A549 (cell line): Measurements from ENCODE around the gene FRMD6. TPM values are rescaled to one million over a fixed set of nuclear protein-coding genes. Genes with fewer than 3 reads are reported as not detected.

Experiments used
- ATAC-seq, 2 experiments: fragments of 200-7000 bp in 1 of 2; fragments of >200 bp in 1 of 2; cut with Nextera tagmentation in 1 of 2; cut with Tn5 transposase in 1 of 2; 3 replicates each; pipeline versions ENCODE4 v1.8.0 to v1.9.1; 2018 to 2020; ENCODE audit warnings: mild to moderate bottlenecking in 1 of 2, moderate library complexity in 1 of 2
- CTCF ChIA-PET: fragments of 300-600 bp; sonication (Branson Sonifier 250); formaldehyde crosslinking; extraction: SDS; loops from one replicate; lab custom pipeline; 2021; ENCODE audit warnings: antibody characterized with exemption, inconsistent platforms; lab: Yijun Ruan, JAX
- POLR2A ChIA-PET: fragments of 350-600 bp; formaldehyde crosslinking; extraction: SDS; loops from one replicate; lab custom pipeline; 2021; ENCODE audit warnings: antibody characterized with exemption, inconsistent platforms; lab: Yijun Ruan, JAX
- DNase-seq, 2 experiments: peaks; one replicate each; pipeline versions ENCODE4 v3.0.0 to v3.0.0-alpha.2; 2011 to 2016; ENCODE audit warnings: low read depth in 1 of 2, low spot score in 1 of 2
- FAIRE-seq: peaks from 2 replicates; lab custom pipeline; 2011; peaks lifted over from hg19 to GRCh38; lab: Jason Lieb, UNC
- H3K27ac ChIP-seq, 2 experiments: fragments of >200 bp; sonication (Bioruptor Twin); formaldehyde crosslinking; 3 replicates each; pipeline ENCODE4 v1.5.1; 2016 to 2017
- H3K4me1 ChIP-seq: fragments of >200 bp; sonication (Bioruptor Twin); formaldehyde crosslinking; 3 replicates; pipeline ENCODE4 v1.6.1; 2016
- H3K4me2 ChIP-seq: fragments of >200 bp; sonication (Bioruptor Twin); formaldehyde crosslinking; 3 replicates; pipeline ENCODE4 v1.6.1; 2016
- H3K4me3 ChIP-seq: fragments of >200 bp; sonication (Bioruptor Twin); formaldehyde crosslinking; 3 replicates; pipeline ENCODE4 v1.5.1; 2016
- H3K9me3 ChIP-seq: fragments of >200 bp; sonication (Bioruptor Twin); formaldehyde crosslinking; 3 replicates; pipeline ENCODE4 v1.6.1; 2016
- BHLHE40 ChIP-seq: IDR thresholded peaks from 2 replicates; pipeline ENCODE4 v1.6.1; 2012; ENCODE audit warnings: low read depth, low read length, inconsistent platforms
- CBX8 ChIP-seq: fragments of 200-600 bp; sonication (generic); IDR thresholded peaks from 2 replicates; pipeline ENCODE4 v1.6.1; 2016
- CEBPB ChIP-seq, 2 experiments: fragments of >200 bp in 1 of 2; sonication (Bioruptor Twin) in 1 of 2; formaldehyde crosslinking in 1 of 2; IDR thresholded peaks; 2 replicates each; pipeline ENCODE4 v1.6.1; 2012 to 2016
- CHD2 ChIP-seq: fragments of 150-350 bp; IDR thresholded peaks from 2 replicates; pipeline ENCODE4 v1.6.1; 2014; ENCODE audit warnings: low read length; ENCODE audit not compliant: partially characterized antibody
- CHD4 ChIP-seq: fragments of 200-600 bp; sonication (generic); IDR thresholded peaks from 2 replicates; pipeline ENCODE4 v1.6.1; 2016; ENCODE audit warnings: antibody characterized with exemption, mild to moderate bottlenecking, borderline replicate concordance
- EHF ChIP-seq: fragments of 250-450 bp; sonication (Bioruptor Pico); IDR thresholded peaks from 2 replicates; pipeline ENCODE4 v1.5.0; 2020; ENCODE audit warnings: mild to moderate bottlenecking
- EP300 ChIP-seq, 2 experiments: fragments of >200 bp; sonication (Bioruptor Twin); formaldehyde crosslinking; IDR thresholded peaks; 2 replicates in 1 of 2; 3 replicates in 1 of 2; pipeline ENCODE4 v1.6.1; 2016 to 2017
- FOSL2 ChIP-seq, 2 experiments: fragments of 450-650 bp in 1 of 2; fragments of >200 bp in 1 of 2; sonication (Bioruptor Twin) in 1 of 2; formaldehyde crosslinking; IDR thresholded peaks; 2 replicates each; pipeline versions ENCODE4 v1.5.0 to v1.6.1; 2016 to 2020; ENCODE audit warnings: mild to moderate bottlenecking in 1 of 2, moderate library complexity in 1 of 2
- FOXS1 ChIP-seq: fragments of 250-450 bp; sonication (Bioruptor Pico); IDR thresholded peaks from 2 replicates; pipeline ENCODE4 v1.5.0; 2020; ENCODE audit warnings: mild to moderate bottlenecking, moderate library complexity
- HDAC2 ChIP-seq: fragments of 200-600 bp; sonication (generic); IDR thresholded peaks from 2 replicates; pipeline ENCODE4 v1.6.1; 2016
- HOXA7 ChIP-seq: fragments of 250-450 bp; sonication (Bioruptor Pico); IDR thresholded peaks from 2 replicates; pipeline ENCODE4 v1.5.0; 2020; ENCODE audit warnings: mild to moderate bottlenecking, moderate library complexity
- HOXB5 ChIP-seq: fragments of 250-450 bp; sonication (Bioruptor Pico); IDR thresholded peaks from 2 replicates; pipeline ENCODE4 v1.5.0; 2020; ENCODE audit warnings: mild to moderate bottlenecking, moderate library complexity
- KDM1A ChIP-seq: fragments of 200-600 bp; sonication (generic); IDR thresholded peaks from 2 replicates; pipeline ENCODE4 v1.6.1; 2016; ENCODE audit warnings: low read depth, mild to moderate bottlenecking
- NPAS2 ChIP-seq: fragments of 250-450 bp; sonication (Bioruptor Pico); IDR thresholded peaks from 2 replicates; pipeline ENCODE4 v1.8.0; 2022; ENCODE audit warnings: mild to moderate bottlenecking, moderate library complexity, borderline replicate concordance
- NR3C1 ChIP-seq: fragments of >200 bp; sonication (Bioruptor Twin); formaldehyde crosslinking; IDR thresholded peaks from 3 replicates; pipeline ENCODE4 v1.6.1; 2017
- PHF8 ChIP-seq: fragments of 200-600 bp; sonication (generic); IDR thresholded peaks from 2 replicates; pipeline ENCODE4 v1.6.1; 2016; ENCODE audit warnings: low read depth, mild to moderate bottlenecking, antibody characterized with exemption, moderate library complexity, borderline replicate concordance
- POLR2A ChIP-seq: IDR thresholded peaks from 2 replicates; pipeline ENCODE4 v1.6.1; 2012; ENCODE audit warnings: mild to moderate bottlenecking, low read length
- RARB ChIP-seq: fragments of 250-450 bp; sonication (Bioruptor Pico); IDR thresholded peaks from 2 replicates; pipeline ENCODE4 v1.8.0; 2021; ENCODE audit warnings: mild to moderate bottlenecking, moderate library complexity
- SREBF2 ChIP-seq: fragments of 450-650 bp; IDR thresholded peaks from 2 replicates; pipeline ENCODE4 v1.6.1; 2014; ENCODE audit warnings: mild to moderate bottlenecking, moderate library complexity
- TFCP2L1 ChIP-seq: fragments of 250-450 bp; sonication (Bioruptor Pico); IDR thresholded peaks from 2 replicates; pipeline ENCODE4 v1.5.0; 2021; ENCODE audit warnings: mild to moderate bottlenecking
- ZC3H11A ChIP-seq: fragments of 450-650 bp; IDR thresholded peaks from 2 replicates; pipeline ENCODE4 v1.6.1; 2014; ENCODE audit warnings: antibody characterized with exemption, mild to moderate bottlenecking
- ZFP36 ChIP-seq: fragments of 450-650 bp; IDR thresholded peaks from 2 replicates; pipeline ENCODE4 v1.6.1; 2014; ENCODE audit warnings: borderline replicate concordance; ENCODE audit not compliant: partially characterized antibody
- ZSCAN20 ChIP-seq: fragments of 250-450 bp; sonication (Bioruptor Pico); IDR thresholded peaks from 2 replicates; pipeline ENCODE4 v1.8.0; 2022; ENCODE audit warnings: mild to moderate bottlenecking, moderate library complexity
- WGBS: methylation state at CpG from one replicate; pipeline ENCODE4 v1.1.6; 2017; ENCODE audit errors: missing lambda C conversion rate; 5-methylcytosine and 5-hydroxymethylcytosine counted together
- polyA plus RNA-seq, 4 experiments: library from polyadenylated mRNA; depleted of rRNA in 3 of 4; stranded (reverse); fragments of >200 nt; fragmentation: RNase III in 1 of 4; extraction: RNeasy Plus Mini Kit Qiagen cat#74134 plus additional on column Dnase treatment in 1 of 4; gene quantifications; 2 replicates in 3 of 4; 3 replicates in 1 of 4; pipeline ENCODE4 v1.2.3, GENCODE V29; 2011 to 2017
- TF ChIP-seq, protein P1 (sequence below): IDR thresholded peaks from 2 replicates; pipeline ENCODE4 v1.6.1; 2012; ENCODE audit warnings: low read depth, borderline replicate concordance
- TF ChIP-seq, protein P2 (sequence below): fragments of 450-650 bp; IDR thresholded peaks from 2 replicates; pipeline ENCODE4 v1.6.1; 2014; ENCODE audit warnings: antibody characterized with exemption
- TF ChIP-seq, protein P3 (sequence below): fragments of >200 bp; sonication (Bioruptor Twin); formaldehyde crosslinking; IDR thresholded peaks from 2 replicates; pipeline ENCODE4 v1.6.1; 2016
- TF ChIP-seq, protein P4 (sequence below): IDR thresholded peaks from 2 replicates; pipeline ENCODE4 v1.6.1; 2012

FRMD6 gene
- polyA plus RNA-seq, 2 of the 4 experiments (the other 2 are of a cell fraction) = 18.8 to 23.1 TPM

DNA sequence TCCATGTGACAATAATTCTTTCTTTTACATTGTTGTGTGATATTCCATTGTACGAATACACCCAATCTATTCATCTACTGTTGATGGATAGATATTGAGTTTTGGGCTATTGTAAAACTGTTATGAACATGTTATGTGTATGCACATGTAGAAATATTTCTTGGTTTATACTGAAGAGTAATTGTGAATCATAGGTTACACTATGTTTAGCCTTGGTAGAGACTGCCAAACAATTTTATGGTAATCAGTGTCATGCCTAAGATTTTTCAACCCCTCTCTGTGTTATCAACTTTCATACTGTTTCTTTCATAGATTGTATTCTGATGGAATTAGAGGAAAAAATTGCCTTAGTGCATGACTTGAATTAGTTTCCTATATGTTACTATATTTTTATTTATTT is 39.5 kb downstream of the FRMD6 start:
- ATAC-seq (no peak), DNase-seq (no peak), FAIRE-seq (no peak)
- Histone ChIP-seq H3K4me3 (no peak overlapping the region), H3K4me2 (no peak overlapping the region), H3K27ac (no peak overlapping the region), H3K4me1 (no peaks in the 10 kb centered on the region), H3K9me3 (no peaks in the 10 kb centered on the region)
- POLR2A ChIA-PET = no interaction called here
- no peak for TF ChIP-seq HOXB5 (CRISPR knock-in tag)
- CTCF ChIA-PET = interaction anchor here (0.8 to 1.0 kb wide), 2 partner anchors 9 to 10 kb away, joined by 3 read pairs; no protein-coding TSS in a partner anchor
- 93% methylated on average over 1 of the region's 1 CpG for WGBS

DNA sequence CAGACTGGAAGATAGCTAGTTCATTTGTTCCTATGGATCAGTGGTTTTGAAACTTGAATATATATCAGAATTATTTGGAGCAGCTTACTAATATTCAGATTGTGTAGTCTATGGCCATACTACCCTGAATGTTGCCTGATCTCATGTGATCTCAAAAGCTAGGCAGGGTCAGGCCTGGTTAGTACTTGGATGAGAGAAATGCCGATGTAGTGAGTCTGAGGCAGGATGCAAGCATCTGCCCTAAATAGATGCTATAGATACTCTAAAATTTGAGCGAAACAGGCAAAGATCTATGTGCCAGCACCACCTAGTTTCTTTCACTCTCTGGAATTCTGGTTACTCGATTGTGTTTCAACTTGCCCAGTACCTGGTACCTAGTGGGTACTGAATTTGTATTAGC is 40.9 kb downstream of the FRMD6 start:
- no peak for FAIRE-seq
- Histone ChIP-seq H3K4me1 (no peaks in the 10 kb centered on the region), H3K4me3 (no peak overlapping the region), H3K27ac (no peak overlapping the region), H3K9me3 (no peaks in the 10 kb centered on the region), H3K4me2 (no peak overlapping the region)
- 79% methylated on average over 3 of the region's 3 CpGs for WGBS
- CTCF ChIA-PET = interaction anchor here (0.6 to 1.2 kb wide), 3 partner anchors 83 to 409 kb away, joined by 3 to 4 read pairs (median 4); no protein-coding TSS in a partner anchor
- DNase-seq = no peak
- ATAC-seq = no peak
- POLR2A ChIA-PET = no interaction called here
- TF ChIP-seq CHD2 = no peak
- TF ChIP-seq RARB (CRISPR knock-in tag) = no peak
- TF ChIP-seq BHLHE40 = no peak

DNA sequence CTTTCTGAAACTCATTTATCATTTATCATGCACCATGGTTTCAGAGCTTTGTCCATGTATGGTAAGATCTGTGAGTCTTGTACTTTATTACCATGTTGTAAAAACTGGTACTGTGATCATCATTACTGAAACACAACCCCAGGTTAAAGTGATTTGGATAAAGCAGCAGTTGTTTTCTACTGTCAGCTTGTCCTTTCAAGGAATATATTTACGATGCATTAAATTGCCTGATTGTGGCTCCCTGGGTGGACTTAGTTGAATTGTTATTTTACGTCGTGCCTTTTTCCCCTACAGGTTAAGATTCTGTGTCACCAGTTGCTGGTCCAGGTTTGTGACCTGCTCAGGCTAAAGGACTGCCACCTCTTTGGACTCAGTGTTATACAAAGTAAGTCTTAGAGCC is 46.1 kb downstream of the FRMD6 start:
- H3K4me1 ChIP-seq = peaks cover 6% of the 10 kb centered on the region; the same call in 1 of the 3 replicates
- 92% methylated on average over 3 of the region's 3 CpGs for WGBS
- no peaks in the 10 kb centered on the region for H3K9me3 ChIP-seq
- H3K4me2 ChIP-seq = no peak overlapping the region
- no peak overlapping the region for H3K27ac ChIP-seq
- ChIA-PET POLR2A (no interaction called here), CTCF (interaction anchor here (1.8 kb wide), 2 partner anchors 13 to 82 kb away, joined by 4 to 6 read pairs; no protein-coding TSS in a partner anchor)
- FAIRE-seq (no peak), ATAC-seq (no peak), DNase-seq (no peak)
- TF ChIP-seq SREBF2 = no peak
- TF ChIP-seq EHF (CRISPR knock-in tag) = no peak
- no peak for TF ChIP-seq PHF8
- TF ChIP-seq FOSL2 (IDR thresholded peaks at IDR 0.05) = no peak
- no peak for TF ChIP-seq FOSL2 (CRISPR knock-in tag; IDR thresholded peaks at IDR 0.05)
- TF ChIP-seq, protein P1, sequence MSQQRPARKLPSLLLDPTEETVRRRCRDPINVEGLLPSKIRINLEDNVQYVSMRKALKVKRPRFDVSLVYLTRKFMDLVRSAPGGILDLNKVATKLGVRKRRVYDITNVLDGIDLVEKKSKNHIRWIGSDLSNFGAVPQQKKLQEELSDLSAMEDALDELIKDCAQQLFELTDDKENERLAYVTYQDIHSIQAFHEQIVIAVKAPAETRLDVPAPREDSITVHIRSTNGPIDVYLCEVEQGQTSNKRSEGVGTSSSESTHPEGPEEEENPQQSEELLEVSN = no peak
- TF ChIP-seq ZSCAN20 = no peak
- no peak for TF ChIP-seq FOXS1 (CRISPR knock-in tag)
- no peak for TF ChIP-seq HOXA7 (CRISPR knock-in tag)
- no peak for TF ChIP-seq CEBPB (IDR thresholded peaks at IDR 0.05)
- no peak for TF ChIP-seq POLR2A
- TF ChIP-seq BHLHE40 = no peak
- TF ChIP-seq ZC3H11A = no peak
- TF ChIP-seq CBX8 = no peak
- H3K4me3 ChIP-seq = no peak overlapping the region

DNA sequence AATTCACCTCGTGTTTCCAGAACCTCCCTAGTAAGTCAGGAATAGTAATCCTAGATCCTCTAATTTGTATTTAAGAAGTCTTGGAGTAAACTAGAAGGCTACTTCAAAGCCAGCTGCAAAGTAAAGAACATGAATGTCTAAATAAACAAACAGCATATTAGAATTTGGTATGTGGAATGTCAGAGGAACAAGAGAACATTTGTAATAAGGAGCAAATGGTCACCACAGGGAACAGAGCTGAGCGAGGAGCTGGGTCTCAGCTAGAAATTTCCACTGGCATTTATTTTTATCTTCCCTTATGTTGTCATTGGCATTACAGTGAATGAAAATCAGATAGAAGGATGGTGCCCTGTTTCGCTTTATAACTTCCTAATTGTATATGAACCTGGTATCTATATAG is 50.2 kb downstream of the FRMD6 start:
- no peak for DNase-seq
- WGBS = 71% methylated on average over 3 of the region's 3 CpGs
- no peak for FAIRE-seq
- Histone ChIP-seq H3K27ac (no peak overlapping the region), H3K4me2 (no peak overlapping the region), H3K4me3 (no peak overlapping the region), H3K4me1 (peaks cover 6% of the 10 kb centered on the region; the same call in 1 of the 3 replicates), H3K9me3 (no peaks in the 10 kb centered on the region)
- POLR2A ChIA-PET = no interaction called here
- TF ChIP-seq, protein P2, sequence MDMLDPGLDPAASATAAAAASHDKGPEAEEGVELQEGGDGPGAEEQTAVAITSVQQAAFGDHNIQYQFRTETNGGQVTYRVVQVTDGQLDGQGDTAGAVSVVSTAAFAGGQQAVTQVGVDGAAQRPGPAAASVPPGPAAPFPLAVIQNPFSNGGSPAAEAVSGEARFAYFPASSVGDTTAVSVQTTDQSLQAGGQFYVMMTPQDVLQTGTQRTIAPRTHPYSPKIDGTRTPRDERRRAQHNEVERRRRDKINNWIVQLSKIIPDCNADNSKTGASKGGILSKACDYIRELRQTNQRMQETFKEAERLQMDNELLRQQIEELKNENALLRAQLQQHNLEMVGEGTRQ = no peak
- no peak for TF ChIP-seq POLR2A
- no peak for TF ChIP-seq NPAS2 (CRISPR knock-in tag)
- TF ChIP-seq HOXA7 (CRISPR knock-in tag) = no peak
- TF ChIP-seq, protein P3, sequence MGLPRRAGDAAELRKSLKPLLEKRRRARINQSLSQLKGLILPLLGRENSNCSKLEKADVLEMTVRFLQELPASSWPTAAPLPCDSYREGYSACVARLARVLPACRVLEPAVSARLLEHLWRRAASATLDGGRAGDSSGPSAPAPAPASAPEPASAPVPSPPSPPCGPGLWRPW = no peak
- no peak for TF ChIP-seq ZC3H11A
- no peak for TF ChIP-seq RARB (CRISPR knock-in tag)
- TF ChIP-seq, protein P4, sequence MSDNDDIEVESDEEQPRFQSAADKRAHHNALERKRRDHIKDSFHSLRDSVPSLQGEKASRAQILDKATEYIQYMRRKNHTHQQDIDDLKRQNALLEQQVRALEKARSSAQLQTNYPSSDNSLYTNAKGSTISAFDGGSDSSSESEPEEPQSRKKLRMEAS = no peak
- TF ChIP-seq HOXB5 (CRISPR knock-in tag) = no peak
- no peak for TF ChIP-seq TFCP2L1 (CRISPR knock-in tag)
- TF ChIP-seq CHD4 = no peak
- TF ChIP-seq EP300 (IDR thresholded peaks at IDR 0.05) = no peak
- no peak for TF ChIP-seq HDAC2
- no peak for TF ChIP-seq NR3C1
- TF ChIP-seq KDM1A = no peak
- TF ChIP-seq ZFP36 = no peak
- CTCF ChIA-PET = interaction anchor here (1.0 to 2.5 kb wide), 2 partner anchors 12 to 419 kb away, joined by 4 to 11 read pairs; no protein-coding TSS in a partner anchor
- ATAC-seq = no peak
